SH-SY5Y (cell line): ENCODE data around the gene SULT4A1.

Source experiments
- GATA2 ChIP-seq: IDR thresholded peaks from 2 replicates; pipeline ENCODE4 v1.6.1; 2011; ENCODE audit warnings: mild to moderate bottlenecking, low read depth, low read length
- GATA3 ChIP-seq: IDR thresholded peaks from 2 replicates; pipeline ENCODE4 v1.6.1; 2011; ENCODE audit warnings: low read depth, mild to moderate bottlenecking, low read length, moderate library complexity

DNA sequence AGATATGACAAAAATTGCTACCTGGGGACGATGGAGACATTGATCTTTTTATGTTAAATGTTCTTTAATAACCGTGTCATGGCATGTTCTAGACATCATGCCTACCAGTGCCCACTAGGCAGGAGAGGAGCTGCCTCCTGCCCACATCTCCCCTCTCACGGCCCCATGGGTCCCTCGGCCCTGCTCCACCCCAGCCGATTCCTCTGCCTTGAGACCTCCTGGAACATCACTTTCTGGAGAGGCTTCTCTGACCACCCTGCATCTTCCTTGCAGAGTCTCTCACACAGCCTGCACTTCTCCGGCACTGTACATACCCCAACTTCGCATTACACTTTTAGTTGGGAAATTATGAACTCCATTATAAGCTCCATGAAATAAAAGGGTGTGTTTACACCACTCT lies 67.0 kb downstream of the SULT4A1 start:
- TF ChIP-seq GATA2 (no peak), GATA3 (no peak)
